VCaP (cell line): Measurements from ENCODE around the gene HNRNPA2B1.

Experiments used
- H3K27ac ChIP-seq: fragments of 450-650 bp; 2 replicates; pipeline ENCODE4 v1.5.1; 2017
- CTCF ChIP-seq: fragments of 450-650 bp; conservative IDR thresholded peaks from 2 replicates; pipeline ENCODE4 v1.5.1; 2017; ENCODE audit warnings: mild to moderate bottlenecking, moderate library complexity

The HNRNPA2B1 gene

DNA sequence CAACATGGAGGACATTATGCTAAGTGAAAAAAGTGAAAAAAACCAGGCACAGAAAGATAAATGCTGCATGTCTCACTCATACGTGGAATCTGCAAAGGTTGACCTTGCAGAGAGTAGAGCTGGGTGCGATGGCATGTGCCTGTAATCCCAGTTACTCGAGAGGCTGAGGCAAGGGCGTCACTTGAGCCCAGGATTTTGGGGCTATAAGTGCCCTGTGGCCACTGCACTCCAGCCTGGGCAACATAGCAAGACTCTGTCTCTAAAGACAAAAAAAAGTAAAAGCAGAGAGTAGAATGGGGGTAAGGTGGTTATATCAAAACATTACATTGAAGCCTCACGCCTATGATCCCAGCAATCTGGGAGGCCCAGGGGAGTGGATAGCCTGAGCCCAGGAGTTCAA, 23.8 kb upstream of the HNRNPA2B1 start:
- no peak overlapping the region for H3K27ac ChIP-seq
- TF ChIP-seq CTCF = no peak

- no peak overlapping the region for H3K27ac ChIP-seq
- TF ChIP-seq CTCF = no peak
Observed at GRCh38 chr7:26216049-26216448, 15.5 kb upstream of the HNRNPA2B1 start.

- no peak for TF ChIP-seq CTCF
- no peak overlapping the region for H3K27ac ChIP-seq
Observed at GRCh38 chr7:26213807-26214515, 13.4 kb upstream of the HNRNPA2B1 start.

DNA sequence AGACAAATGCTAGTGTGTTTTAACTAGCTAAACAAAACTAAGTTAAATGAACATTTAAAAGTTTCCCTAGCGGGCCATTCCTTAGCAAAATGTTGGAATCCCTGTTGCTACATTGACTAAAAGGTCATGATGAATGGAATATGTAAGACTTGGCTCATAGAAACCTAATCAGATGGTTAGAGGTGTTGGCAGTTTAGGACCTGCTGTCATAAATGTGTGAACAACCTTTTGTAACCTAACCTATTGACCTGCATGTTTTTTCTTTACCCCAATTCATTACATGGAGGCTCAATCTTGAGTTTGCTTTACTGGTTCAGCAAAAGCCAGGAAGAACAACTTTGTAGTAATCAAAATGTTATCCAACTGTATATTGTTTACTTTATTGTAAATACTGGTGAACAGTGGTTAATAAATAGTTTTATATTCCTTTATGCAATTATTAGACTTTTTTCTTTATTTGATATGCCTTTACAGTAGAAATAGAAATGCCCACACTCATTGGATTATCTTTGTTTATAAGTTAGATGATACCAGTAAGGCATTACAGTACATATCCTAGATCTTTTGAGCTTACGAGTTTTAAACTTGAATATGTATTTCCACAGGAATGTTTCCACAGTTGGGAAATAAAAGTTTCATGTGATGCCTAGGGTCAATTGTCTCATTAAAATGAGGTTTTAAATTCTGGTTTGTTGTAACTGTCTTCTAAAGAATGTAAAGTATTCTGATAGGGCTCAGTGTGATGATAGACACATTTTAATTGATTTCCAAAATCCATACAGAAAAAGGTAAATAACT, 12.6 kb upstream of the HNRNPA2B1 start:
- TF ChIP-seq CTCF = no peak
- H3K27ac ChIP-seq = no peak overlapping the region

DNA sequence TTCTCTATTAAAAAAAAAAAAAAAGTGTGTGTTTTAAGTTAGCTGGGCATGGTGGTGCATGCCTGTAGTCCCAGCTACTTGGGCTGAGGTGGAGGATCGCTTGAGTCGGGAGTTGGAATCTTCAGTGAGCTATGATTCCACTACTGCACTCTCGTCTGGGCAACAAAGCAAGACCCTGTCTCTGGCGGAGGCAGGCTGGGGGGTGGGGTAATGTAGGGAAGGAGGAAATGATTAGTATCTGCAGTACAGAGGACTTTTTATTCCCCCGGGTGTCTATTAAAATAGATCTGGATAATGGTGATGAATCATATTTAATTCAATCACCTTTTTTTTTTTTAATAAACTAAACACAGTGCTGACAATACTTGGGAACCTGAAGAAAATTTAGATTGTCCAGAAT, 7.5 kb upstream of the HNRNPA2B1 start:
- TF ChIP-seq CTCF = no peak
- H3K27ac ChIP-seq = no peak overlapping the region

DNA sequence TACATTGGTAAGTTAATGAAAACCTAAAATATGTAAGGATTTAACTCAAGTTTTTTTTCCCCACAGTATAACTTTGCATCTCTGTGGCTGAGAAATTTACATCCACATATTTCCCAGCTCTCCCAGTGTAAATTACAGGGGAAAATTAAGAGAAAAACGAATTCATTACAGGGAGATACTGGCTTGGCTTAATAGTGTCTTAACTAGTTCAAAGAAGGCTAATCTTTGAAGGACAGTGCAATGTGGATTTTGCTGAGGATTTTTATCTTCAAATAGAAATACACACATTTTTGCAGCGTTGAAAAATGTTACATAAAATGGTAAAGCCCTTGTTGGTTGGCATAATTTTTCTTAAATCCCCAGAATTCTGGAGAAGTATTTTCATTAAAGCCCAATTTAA, 2.5 kb upstream of the HNRNPA2B1 start:
- peak overlapping the region; percentile 99 for H3K27ac ChIP-seq
- TF ChIP-seq CTCF = no peak

DNA sequence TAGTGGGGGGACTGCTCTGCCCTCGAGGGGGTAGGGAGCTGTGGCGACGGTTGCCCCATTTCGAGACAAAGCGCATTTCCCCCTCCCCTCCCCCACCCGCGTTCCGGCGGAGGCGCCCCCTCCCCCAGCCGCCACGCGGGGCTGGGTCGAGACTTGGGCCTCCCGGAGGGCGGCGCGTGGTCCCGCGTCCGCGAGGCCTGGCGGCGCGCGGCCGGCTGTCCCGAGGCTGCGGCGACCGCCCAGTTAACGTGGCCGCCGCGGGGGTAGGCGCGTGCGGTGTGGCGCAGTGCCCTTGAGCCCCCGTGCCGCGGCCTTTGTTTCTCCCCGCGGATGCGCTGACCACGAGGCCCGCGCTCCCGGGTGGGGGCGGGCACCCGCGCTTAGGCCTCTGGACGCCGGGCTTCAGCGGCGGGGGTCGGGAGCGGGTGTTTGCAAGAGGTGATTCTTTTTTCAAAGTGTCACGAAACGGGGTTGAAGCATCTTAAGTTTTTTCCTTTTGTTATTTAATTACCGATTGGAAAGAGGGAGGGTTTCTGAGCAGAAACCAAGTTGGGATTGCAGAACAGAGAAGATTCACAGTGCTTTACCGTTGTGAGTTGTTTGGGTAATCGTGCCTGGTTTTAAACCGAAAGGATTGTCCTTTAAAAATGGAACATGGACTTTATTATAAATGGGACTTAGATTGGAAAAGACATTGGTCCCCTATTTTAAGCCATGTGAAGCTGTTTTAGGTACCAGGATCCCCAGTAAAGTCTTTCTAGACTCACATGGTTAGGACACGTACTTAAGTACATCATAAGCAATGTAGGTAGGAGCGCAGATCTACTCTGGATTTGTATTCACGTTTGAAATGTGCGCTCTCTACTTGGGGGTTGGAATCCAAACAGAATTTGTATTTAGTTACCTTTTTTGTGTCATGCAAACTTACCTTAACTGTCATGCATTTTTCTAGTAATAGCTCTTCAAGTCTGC, 1.8 kb upstream of the HNRNPA2B1 start:
- TF ChIP-seq CTCF = no peak
- peak overlapping the region; percentile 99 for H3K27ac ChIP-seq
